Femur (tissue), 1 donor: ENCODE data around the gene TNNT1.

ENCODE experiments used
- DNase-seq: peaks from one replicate; pipeline ENCODE4 v3.0.0-alpha.2; 2017

TNNT1 gene

DNA sequence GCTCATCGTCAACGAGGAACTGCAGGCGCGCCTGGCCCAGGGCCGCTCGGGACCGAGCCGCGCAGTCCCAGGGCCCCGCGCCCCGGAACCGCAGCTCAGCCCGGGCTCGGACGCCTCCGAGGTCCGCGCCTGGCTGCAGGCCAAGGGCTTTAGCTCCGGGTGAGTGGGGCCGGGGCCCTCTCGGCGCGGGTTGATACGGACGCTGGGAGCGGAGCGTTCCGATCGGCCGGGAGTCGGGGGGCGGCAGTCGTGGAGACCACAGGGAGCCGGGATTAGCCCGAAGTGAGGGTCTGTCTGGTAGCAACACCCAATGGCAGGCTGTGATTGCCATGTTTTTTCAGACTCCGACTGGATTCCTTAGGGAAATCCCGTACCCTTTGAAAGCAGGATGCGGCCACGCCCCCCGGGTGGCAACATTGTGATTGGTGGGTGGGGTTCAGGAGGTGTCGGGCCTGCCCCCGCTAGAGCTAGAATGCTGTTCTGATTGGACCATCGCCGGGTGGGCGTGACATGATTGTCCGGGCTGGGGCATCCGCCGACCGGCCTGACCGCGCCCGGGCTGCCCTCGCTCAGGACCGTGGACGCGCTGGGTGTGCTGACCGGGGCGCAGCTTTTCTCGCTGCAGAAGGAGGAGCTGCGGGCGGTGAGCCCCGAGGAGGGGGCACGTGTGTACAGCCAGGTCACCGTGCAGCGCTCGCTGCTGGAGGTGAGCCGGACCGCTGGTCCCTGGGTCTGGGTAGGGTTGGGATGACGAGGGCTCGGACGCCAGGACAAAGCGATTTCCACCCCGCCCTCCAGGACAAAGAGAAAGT, 62.1 kb downstream of the TNNT1 start:
- DNase-seq, result peak; percentile 91

DNA sequence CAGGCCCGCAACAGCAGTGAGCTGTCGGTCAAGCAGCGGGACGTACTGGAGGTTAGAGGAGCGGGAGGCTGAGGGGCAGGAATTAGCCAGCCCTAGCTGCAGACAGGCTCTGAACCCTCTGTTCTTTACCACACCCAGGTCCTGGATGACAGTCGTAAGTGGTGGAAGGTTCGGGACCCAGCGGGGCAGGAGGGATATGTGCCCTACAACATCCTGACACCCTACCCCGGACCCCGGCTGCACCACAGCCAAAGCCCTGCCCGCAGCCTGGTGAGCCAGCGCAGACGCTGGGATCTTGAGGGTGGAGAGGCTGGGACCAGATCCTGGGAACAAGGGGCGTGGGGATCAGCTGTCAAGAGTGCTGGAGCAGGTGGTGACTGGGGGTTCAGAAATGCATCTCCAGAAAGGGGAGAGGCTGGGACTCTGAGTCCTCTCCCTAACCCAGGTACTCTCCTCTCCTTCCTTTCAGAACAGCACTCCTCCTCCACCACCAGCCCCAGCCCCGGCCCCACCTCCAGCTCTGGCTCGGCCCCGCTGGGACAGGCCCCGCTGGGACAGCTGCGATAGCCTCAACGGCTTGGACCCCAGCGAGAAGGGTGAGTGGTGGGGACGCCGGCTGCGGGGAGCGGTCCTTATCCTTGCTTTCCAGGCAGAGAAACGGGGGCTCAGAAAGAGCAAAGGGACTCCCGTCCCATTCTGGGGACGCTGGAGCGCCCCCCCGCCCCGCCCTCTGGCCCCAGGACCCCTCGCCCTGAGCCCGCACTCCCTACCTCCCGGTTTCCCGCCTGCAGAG, 62.9 kb downstream of the TNNT1 start:
- DNase-seq, result no peak

DNA sequence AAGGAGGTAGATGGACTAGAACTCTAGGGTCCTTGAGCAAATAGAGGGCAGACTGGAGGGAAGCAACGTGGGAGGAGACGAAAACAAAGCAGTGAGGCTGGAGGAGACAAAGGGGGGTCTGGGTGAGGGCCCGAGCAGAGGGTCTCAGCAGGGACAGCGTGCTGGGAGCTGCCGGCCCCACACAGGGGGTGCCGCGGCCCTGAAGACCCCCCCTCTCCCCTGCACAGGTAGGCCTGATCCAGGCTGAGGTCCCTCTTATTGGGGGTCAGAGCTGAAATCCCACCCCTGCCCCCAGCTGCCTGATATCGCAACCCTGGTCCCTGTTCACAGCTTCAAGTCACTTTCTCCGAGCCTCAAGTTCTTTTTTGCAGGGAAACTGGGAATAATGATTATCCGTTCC, 64.6 kb downstream of the TNNT1 start:
- DNase-seq, result no peak

DNA sequence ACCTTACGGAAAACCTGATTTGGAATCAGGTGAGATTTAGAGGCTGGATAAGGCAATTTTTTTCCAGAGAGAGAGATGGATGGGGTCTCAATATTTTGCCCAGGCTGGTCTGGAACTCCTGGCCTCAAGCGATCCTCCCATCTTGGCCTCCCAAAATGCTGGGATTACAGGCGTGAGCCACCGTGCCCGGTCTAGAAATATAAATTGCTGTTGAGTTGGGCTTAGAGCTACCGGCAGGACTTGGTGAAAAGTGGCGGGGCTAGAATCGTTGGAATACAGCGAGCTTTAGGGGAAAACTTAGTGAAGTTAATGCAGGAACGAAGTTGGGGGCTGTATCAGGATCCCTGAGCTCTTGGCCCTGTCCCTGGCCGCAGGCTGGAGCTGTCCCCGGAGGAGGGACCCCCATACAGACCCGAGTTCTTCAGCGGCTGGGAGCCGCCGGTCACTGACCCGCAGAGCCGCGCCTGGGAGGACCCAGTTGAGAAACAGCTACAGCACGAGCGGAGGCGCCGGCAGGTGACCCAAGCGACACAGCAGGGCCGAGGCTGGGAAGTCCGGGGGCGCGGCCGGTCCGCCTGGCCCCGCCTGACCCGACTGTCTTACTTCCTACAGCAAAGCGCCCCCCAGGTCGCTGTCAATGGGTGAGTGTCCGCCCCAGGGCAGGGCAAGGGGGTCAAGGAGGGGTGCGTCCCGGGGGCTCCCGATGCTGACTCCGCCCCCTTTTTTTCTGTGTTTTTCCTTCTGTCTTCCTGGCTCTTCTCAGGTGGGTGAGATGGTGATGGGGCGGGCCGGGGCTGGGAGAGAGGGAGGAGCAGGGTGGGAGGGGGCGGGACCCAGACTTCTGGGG, 65.8 kb downstream of the TNNT1 start:
- no peak for DNase-seq
